ENCODE measurements around the gene ASCL2. TPM values are rescaled to one million over a fixed set of nuclear protein-coding genes. Genes with fewer than 3 reads are reported as not detected.
"Not testable (repeated sequence)": the region's sequence is repeated elsewhere in the genome, so short reads cannot be mapped to it uniquely, and the experiment has no call there.

ASCL2 gene
- total RNA-seq, 2 donors from 2014 or later = 2.5 to 5.3 TPM

DNA sequence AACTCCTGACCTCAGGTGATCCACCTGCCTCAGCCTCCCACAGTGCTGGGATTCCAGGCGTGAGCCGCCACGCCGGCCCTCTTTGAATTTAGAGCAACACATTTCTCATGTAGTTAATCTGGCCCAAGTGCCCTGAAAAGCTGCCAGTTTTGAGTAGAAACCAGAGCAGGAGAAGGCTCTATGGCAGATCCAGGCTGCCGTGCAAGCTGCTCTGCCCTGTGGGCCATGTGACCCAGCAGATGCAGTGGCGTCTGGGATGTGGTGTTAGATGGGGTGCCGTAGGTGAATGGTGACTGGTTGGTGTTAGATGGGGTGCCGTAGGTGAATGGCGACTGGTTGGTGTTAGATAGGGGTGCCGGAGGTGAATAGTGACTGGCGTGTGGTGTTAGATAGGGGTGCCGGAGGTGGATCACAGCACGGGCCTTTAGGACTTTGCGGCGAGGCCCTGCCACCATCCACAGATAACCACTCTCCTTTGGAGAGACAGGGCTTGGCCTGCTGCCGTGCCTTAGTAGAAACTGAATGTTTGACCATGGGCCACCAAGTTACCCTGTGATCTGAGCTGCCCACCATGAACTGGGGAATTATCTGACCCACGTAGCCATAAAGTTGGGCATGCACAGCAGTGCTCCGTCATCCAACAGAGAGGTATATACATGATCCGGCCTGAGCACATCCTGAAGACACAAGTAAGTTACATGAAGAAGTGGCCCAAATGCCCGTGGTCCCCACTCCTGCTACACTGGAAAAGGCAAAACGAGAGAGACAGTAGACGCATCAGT lies 32.7 kb downstream of the ASCL2 start:
- DNase-seq (ENCODE audit: low spot score) (no peak), ATAC-seq (no peak)
- Mint-ChIP-seq H3K27ac (no peak overlapping the region), H3K4me3 (no peak overlapping the region), H3K36me3 (peaks cover 2% of the 10 kb centered on the region), H3K9me3 (no peaks in the 10 kb centered on the region), H3K27me3 (peaks cover 0 to 7% of the 10 kb centered on the region in 2 donors), H3K4me1 (ENCODE audit: low read depth in 2 of 2) (no peaks in the 10 kb centered on the region)

DNA sequence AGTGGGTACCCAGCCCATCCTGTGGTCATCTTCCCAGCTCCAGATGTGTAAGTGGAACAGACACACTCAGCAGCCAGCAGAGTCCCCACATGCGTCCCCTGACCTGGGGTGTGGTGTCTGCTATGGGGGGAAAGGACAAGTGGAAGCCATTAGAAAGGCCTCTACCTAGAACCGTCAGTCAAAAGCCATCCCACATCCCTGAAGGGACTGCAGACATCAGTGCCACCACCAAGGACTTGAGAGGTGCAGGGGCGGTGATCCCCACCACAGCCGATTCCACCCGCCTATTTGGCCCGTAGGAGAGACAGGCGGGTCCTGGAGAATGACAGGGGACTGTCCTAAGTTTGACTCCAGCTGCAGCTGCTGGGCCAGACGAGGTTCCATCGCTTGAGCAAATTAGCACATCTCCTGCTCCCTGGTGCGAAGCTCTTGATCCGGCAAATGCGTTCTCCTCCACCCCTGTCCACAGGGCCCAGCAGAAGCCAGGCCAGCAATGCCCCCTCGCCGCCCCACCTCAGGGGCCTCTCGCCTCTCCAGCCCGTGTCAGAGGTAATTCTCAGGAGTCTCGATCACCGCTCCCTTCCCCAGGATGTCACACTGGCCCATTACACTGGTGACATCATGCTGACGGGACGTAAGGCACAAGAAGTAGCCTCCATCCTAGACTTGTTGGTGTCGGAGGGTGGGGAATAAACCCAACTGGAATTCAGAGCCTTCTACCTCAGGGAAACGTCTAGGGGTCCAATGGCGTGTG lies 33.8 kb downstream of the ASCL2 start:
- not testable (repeated sequence) for DNase-seq (ENCODE audit: low spot score); H3K9me3 Mint-ChIP-seq; H3K27ac Mint-ChIP-seq; ATAC-seq; H3K27me3 Mint-ChIP-seq; H3K4me3 Mint-ChIP-seq; H3K36me3 Mint-ChIP-seq; H3K4me1 Mint-ChIP-seq (ENCODE audit: low read depth in 2 of 2)

DNA sequence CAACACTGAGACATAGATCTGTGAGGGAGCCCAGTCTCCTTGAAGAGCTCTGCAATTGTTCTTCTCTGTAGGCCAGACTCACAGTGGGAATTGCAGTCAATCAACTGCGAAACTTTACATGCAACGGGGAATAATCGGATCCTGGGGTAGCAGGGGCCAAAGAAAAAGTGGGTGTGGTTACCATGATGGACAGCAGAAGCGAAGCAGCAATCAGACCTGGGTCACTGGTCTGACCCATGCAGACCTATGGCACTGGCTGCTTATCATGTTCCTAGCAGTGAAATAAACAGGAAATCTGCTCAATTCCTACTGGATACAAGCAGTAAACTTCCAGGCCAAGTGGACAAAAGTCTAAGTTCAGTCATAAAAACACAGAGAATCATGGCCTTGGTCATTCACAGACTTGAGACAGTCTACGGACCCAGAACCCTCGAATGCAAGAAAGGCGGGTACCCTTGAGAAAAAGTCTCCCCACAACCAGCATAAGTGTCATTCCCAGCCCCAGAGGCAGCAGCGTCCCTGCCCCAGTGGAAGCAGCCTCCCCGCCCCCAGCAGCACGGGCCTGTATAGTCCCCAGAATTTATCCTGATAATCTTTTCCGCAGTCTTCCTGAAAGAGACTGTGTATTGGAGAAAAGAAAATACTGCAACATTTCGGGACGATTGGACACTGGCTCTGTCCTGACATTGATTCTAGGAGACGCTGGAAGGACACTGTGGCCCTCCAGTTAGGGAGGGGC lies 34.6 kb downstream of the ASCL2 start:
- Mint-ChIP-seq H3K36me3 (peaks cover 2% of the 10 kb centered on the region), H3K4me1 (ENCODE audit: low read depth in 2 of 2) (no peaks in the 10 kb centered on the region), H3K27ac (no peak overlapping the region), H3K4me3 (no peak overlapping the region), H3K27me3 (peaks cover 7 to 13% of the 10 kb centered on the region in 2 donors), H3K9me3 (no peaks in the 10 kb centered on the region)
- ATAC-seq = no peak
- no peak for DNase-seq (ENCODE audit: low spot score)

DNA sequence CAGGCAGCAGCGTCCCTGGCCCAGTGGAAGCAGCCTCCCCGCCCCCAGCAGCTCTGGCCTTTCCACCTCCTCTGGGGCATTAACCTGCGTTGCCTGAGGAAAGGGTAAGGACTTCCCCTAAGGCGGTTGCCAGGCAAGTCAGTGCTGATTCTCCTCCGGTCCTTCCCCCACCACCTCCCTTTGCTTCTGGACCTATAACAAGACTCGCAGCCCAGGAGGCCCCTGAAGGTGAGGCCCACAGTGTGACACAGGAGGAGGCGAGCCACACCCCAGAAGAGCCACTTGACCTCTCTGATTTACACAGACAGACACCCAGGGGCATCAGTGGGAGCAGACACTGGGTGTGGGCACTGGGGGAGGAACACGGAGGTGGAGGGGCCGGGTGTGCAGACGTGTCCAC lies 35.4 kb downstream of the ASCL2 start:
- Mint-ChIP-seq H3K4me1 (ENCODE audit: low read depth in 2 of 2) (no peaks in the 10 kb centered on the region), H3K4me3 (no peak overlapping the region), H3K27me3 (peaks cover 9 to 20% of the 10 kb centered on the region in 2 donors), H3K9me3 (peaks cover 3% of the 10 kb centered on the region), H3K27ac (no peak overlapping the region), H3K36me3 (peaks cover 10% of the 10 kb centered on the region)
- no peak for ATAC-seq
- no peak for DNase-seq (ENCODE audit: low spot score)

DNA sequence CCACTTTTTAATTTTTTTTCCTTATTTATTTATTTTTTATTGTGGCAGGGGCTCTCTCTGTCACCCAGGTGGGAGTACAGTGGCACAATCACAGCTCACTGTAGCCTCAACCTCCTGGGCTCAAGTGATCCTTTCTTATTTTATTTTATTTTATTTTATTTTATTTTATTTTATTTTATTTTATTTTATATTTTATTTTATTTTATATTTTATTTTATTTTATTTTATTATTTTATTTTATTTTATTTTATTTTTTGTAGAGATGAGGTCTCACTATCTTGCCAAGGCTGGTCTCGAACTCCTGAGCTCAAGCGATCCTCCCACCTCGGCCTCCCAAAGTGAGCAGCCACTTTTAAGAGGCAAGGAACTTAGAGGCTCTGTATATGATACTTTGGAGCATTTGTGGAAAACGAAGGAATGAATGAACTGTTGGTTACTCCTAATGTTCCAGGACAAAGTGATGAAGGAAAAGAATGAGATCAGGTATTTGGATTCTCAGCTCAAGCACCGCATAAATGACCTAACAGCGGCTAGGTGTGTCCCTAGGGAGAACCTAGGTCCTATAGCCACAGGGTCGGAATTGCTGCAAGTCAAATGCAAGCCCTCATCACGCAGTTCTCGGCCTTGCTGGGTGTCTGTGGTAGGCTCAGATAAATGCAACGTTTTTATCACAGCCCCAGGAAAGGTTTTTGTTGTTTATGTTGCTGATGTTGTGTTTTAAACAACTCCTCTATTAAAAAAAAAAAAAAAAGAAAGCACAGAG lies 36.5 kb downstream of the ASCL2 start:
- H3K4me1 Mint-ChIP-seq (ENCODE audit: low read depth in 2 of 2) = no peaks in the 10 kb centered on the region
- no peak for DNase-seq (ENCODE audit: low spot score)

DNA sequence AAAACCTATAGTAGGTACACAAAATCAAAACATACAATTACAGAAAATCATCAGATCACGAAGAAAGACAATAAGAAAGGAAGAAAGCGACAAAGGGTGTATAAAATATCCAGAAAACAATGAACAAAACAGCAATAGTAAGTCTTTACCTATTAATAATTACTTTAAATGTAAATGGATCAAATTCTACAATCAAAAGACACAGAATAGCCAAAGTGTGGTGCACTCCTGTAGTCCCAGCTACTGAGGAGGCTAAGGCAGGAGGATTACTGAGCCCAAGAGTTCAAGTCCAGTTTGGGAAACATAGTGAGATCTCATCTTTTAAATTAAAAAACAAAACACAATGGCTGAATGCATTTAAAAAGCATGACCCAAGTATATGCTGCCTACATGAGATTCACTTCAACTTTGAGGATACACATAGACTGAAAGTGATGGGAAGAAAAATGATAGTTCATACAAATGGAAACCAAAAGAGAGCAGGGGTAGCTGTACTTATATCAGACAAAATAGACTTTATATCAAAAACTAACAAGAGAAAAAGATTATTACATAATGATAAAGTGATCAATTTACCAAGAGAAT lies 40.6 kb downstream of the ASCL2 start:
- peaks cover 7% of the 10 kb centered on the region for H3K9me3 Mint-ChIP-seq
- peaks cover 28% of the 10 kb centered on the region for H3K36me3 Mint-ChIP-seq
- H3K4me1 Mint-ChIP-seq (ENCODE audit: low read depth in 2 of 2) = no peaks in the 10 kb centered on the region
- ATAC-seq (no peak), DNase-seq (ENCODE audit: low spot score) (no peak)
- no peak overlapping the region for H3K4me3 Mint-ChIP-seq
- H3K27ac Mint-ChIP-seq = no peak overlapping the region
- H3K27me3 Mint-ChIP-seq = peaks cover 17 to 34% of the 10 kb centered on the region in 2 donors

More for the DNA sequence above, 36.5 kb downstream of the ASCL2 start:
- ATAC-seq = no peak
- Mint-ChIP-seq H3K27me3 (peaks cover 13 to 30% of the 10 kb centered on the region in 2 donors), H3K27ac (no peak overlapping the region), H3K4me3 (no peak overlapping the region), H3K36me3 (peaks cover 21% of the 10 kb centered on the region), H3K9me3 (peaks cover 7% of the 10 kb centered on the region)

DNA sequence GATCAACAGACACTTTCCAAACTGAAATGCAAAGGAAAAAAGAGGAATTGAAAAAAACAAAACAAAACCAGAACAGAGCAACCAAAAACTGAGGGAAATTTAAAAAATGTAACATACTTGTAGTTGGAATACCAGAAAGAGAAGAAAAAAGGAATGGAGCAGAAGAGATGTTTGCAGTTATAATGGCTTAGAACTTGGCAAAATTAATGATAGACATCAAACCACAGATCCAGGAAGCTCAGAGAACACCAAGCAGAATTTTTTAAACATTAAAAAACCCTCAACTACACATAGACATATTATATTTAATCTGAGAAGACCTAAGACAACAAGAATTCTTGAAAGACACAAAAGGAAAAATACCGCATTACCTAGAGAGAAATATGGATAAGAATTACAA lies 46.1 kb downstream of the ASCL2 start:
- H3K27me3 Mint-ChIP-seq = peaks cover 15 to 24% of the 10 kb centered on the region in 2 donors
- ATAC-seq = no peak
- peaks cover 4% of the 10 kb centered on the region for H3K9me3 Mint-ChIP-seq
- H3K4me1 Mint-ChIP-seq (ENCODE audit: low read depth in 2 of 2) = no peaks in the 10 kb centered on the region
- no peak overlapping the region for H3K4me3 Mint-ChIP-seq
- H3K36me3 Mint-ChIP-seq = peaks cover 23% of the 10 kb centered on the region
- H3K27ac Mint-ChIP-seq = no peak overlapping the region
- no peak for DNase-seq (ENCODE audit: low spot score)

DNA sequence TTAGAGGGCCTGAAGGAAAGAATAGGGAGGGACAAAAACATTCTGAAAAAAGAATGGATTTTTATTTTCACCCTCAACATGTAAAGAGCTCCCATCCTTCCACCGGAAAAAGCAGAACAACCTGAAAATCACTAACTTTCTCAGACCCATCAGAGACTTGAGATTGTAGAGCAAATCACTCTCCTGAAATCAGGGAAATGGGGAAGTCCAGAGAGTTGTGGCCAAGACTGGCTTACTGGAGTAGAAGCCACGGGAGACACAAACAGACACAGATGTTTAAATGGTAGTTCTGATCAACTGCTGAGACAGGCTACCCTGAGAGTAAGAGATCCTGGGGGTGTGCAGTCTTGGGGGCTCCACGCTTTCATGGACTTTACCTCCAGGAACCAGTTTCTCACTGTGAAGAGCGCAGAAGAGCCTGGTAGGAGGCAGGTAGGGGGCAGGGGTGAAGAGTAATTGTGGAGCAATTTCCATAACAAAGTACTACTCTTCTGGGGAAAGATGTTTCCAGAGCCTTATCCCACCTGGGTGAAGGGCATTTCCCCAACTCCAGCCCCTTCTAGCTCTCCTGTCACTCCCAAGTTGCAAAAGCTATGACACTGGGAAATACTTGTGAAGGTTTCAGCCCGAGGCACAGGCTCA lies 47.1 kb downstream of the ASCL2 start:
- H3K27me3 Mint-ChIP-seq = peaks cover 14 to 16% of the 10 kb centered on the region in 2 donors
- ATAC-seq = no peak
- H3K4me3 Mint-ChIP-seq = no peak overlapping the region
- H3K36me3 Mint-ChIP-seq = peaks cover 16% of the 10 kb centered on the region
- H3K27ac Mint-ChIP-seq = no peak overlapping the region
- no peak for DNase-seq (ENCODE audit: low spot score)
- peaks cover 4% of the 10 kb centered on the region for H3K9me3 Mint-ChIP-seq
- H3K4me1 Mint-ChIP-seq (ENCODE audit: low read depth in 2 of 2) = peaks cover 6 to 9% of the 10 kb centered on the region in 2 donors

DNA sequence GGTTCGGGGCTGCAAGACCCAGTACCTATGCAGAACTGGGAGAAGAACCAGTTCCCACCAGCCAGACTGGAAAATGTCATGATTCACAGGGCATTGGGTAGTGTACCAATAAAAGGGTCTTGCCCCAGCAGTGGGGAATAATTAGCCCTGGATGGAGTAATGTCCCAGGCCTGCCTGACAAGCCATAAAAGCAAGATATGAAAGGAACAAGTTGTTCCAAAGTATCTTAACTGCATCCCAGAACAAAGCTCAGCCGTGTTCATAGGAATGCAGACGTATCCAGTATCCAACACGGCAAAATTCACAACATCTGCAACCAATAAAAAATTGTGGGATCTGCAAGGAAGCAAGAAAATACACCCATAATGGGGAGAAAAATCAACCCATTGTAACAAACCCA lies 47.9 kb downstream of the ASCL2 start:
- H3K36me3 Mint-ChIP-seq = peaks cover 16% of the 10 kb centered on the region
- ATAC-seq (no peak), DNase-seq (ENCODE audit: low spot score) (no peak)
- peaks cover 14 to 16% of the 10 kb centered on the region in 2 donors for H3K27me3 Mint-ChIP-seq
- no peak overlapping the region for H3K4me3 Mint-ChIP-seq
- peaks cover 4% of the 10 kb centered on the region for H3K9me3 Mint-ChIP-seq
- H3K27ac Mint-ChIP-seq = no peak overlapping the region
- peaks cover 10 to 15% of the 10 kb centered on the region in 2 donors for H3K4me1 Mint-ChIP-seq (ENCODE audit: low read depth in 2 of 2)

DNA sequence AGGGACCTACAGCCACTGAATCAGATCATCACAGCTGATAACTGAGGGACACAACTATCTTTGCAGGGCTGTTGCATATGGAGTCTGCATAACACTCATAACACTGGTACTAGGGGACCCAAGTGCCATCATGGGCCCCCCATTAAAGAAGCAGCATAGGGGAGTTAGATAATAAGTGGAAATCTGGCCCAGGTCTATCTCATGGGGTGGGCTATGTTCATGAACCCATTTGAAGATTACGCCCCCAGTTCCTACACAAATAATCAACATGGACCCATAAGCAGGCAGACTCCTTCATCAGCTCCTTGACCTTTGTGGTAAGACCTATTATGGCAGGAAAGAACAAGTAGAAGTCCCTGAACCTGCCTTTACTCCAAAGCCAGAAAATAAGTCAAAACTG lies 48.8 kb downstream of the ASCL2 start:
- Mint-ChIP-seq H3K9me3 (peaks cover 4% of the 10 kb centered on the region), H3K27ac (no peak overlapping the region), H3K27me3 (peaks cover 12 to 16% of the 10 kb centered on the region in 2 donors), H3K36me3 (peaks cover 12% of the 10 kb centered on the region), H3K4me1 (ENCODE audit: low read depth in 2 of 2) (peaks cover 10 to 15% of the 10 kb centered on the region in 2 donors), H3K4me3 (no peak overlapping the region)
- DNase-seq (ENCODE audit: low spot score) = no peak
- ATAC-seq = no peak

DNA sequence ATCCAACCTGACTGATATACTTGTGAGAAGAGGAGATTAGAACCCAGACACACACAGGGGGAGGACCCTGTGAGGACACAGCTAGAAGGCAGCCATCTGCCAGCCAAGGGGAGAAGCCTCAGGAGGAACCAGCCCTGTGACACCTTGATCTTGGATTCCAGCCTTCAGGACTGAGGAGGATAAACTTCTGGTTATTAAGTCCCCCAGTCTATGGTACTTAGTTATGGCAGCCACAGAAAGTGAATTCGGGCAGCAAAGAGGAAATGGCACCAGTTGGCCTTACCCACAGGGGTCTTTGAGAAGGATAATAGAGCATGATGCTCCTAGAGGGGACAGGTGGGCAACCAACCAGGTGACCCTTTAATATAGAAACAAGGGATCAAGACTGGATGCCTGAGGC lies 49.4 kb downstream of the ASCL2 start:
- Mint-ChIP-seq H3K27ac (no peak overlapping the region), H3K4me1 (ENCODE audit: low read depth in 2 of 2) (peaks cover 10 to 15% of the 10 kb centered on the region in 2 donors), H3K27me3 (peaks cover 12 to 16% of the 10 kb centered on the region in 2 donors), H3K9me3 (peaks cover 4% of the 10 kb centered on the region), H3K36me3 (peaks cover 12% of the 10 kb centered on the region), H3K4me3 (no peak overlapping the region)
- DNase-seq (ENCODE audit: low spot score) (no peak), ATAC-seq (no peak)

DNA sequence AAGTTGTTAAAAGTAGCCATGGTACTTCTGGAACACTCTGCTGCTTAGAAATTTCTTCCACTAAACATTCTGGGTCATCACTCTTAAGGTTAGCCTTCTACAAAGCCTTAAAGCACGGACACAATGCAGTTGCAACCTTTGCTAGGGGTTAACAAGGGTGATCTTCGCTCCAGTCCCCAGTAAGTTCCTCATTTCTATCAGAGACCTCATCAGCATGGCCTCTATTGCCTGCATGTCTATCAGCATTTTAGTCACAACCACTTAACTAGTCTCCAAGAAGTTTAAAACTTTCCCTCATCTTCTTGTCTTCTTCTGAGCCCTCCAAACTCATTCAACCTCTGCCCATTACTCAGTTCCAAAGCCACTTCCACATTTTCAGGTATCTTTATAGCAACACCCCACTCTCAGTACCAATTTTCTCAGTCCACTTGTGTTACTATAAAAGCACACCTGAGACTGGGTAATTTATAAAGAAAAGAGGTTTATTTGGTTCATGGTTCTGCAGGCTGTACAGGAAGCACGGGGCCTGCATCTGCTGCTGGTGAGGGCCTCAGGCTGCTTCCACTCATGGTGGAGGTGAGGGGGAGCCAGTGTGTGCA lies 50.1 kb downstream of the ASCL2 start:
- Mint-ChIP-seq H3K4me1 (ENCODE audit: low read depth in 2 of 2) (peaks cover 10 to 15% of the 10 kb centered on the region in 2 donors), H3K27ac (no peak overlapping the region), H3K9me3 (peaks cover 4% of the 10 kb centered on the region), H3K4me3 (no peak overlapping the region), H3K36me3 (peaks cover 12% of the 10 kb centered on the region), H3K27me3 (peaks cover 11 to 16% of the 10 kb centered on the region in 2 donors)
- ATAC-seq (no peak), DNase-seq (ENCODE audit: low spot score) (no peak)

Measured in natural killer cell treated with Interleukin-12 subunit alpha and Interleukin-12 subunit beta and Interleukin-15 and Interleukin-18, amount 100 ng/mL, for 72 hours (primary cell).